Skeletal muscle cell (primary cell): ENCODE data around the gene ANTXR1.

Experiments
- DNase-seq: peaks from one replicate; pipeline ENCODE4 v3.0.0-alpha.2; 2010; ENCODE audit warnings: low read depth
- H3K4me3 ChIP-seq: 2 replicates; pipeline ENCODE4 v1.5.1; 2011; ENCODE audit warnings: low read depth, mild to moderate bottlenecking, control low read depth, low read length, moderate library complexity

Gene ANTXR1

DNA sequence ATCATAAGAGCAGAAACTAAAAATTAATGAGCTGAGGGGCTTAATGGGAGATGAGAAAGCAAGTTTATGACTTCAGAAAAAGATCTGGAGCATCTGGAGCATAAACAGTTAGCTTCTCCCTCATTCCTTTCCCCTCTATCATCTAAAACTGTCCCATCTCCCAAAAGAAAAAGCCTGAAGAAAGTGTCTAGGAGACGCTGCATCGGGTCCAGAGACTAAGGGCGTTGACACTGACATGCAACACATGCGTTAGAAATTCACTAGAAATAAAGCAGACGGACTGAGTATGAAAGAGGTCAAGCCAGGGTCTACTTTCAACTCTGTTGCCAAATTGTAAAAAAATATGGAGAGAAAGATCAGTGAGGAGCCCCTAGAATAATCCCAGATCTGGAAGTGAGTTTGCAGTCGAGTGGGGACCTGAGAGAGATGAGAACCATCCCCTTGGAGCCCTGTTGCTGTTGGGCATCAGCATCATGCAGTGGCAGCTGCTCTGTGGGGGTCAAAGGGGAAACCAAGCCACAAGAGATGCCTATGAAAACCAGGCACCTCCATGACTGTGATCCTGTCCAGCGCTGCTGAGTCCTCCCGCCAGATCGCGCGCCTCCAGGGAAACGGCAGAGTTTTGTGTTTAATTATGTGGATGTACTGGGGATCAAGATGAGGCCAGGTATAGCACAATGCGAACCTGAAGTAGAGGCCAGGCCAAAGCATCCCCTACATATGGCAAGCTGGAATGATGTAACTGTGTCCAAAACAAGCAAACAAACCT lies 13.9 kb downstream of the ANTXR1 start:
- no peak overlapping the region for H3K4me3 ChIP-seq
- DNase-seq, result no peak

DNA sequence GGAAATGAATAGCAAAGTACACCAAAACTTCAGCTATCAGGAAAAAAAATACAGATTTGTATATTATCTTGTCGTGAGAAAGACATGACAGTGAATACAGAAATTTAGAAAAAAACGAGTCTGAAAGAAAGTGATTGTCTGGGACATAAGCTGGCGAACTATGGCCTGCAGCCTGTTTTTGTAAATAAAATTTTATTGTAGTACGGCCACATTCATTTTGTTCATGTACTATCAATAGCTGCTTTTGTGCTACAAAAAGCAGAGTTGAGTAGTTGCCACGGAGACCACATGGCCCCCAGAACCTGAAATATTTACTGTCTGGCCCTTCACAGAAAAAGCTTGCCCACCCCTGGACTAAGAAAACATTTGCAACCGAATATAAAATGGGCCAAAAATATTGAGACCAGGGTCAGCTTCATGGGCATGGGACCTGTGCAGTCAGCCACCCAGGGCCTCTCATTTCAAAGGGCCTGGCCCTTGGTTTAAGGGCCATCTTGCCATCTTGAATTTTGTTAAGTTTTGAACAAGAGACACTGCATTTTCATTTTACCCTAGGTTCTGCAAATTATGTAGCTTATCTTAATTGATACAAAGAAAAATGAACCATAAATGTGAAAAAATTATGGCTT lies 17.9 kb downstream of the ANTXR1 start:
- DNase-seq, result no peak

DNA sequence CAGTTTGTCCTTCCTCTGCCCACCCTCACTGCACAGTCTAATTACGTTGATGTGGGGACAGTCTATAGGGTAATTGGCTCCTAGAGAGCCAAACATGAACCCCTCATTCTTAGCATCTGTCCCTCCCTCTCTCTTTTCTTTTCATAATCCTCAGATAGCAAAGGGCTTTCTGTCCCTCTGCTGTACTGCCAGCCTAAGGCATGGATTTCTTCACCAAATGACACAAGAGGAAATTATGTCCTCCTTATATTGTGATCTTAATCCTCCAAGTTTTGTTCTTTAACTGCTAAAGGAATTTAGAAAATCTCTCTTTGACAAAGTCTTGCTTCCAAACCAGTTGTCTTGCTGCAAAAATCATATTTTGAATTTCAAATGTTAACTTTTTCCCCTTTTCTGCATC lies 18.5 kb downstream of the ANTXR1 start:
- no peak for DNase-seq

More for the DNA sequence above, 17.9 kb downstream of the ANTXR1 start:
- H3K4me3 ChIP-seq, result no peak overlapping the region

DNA sequence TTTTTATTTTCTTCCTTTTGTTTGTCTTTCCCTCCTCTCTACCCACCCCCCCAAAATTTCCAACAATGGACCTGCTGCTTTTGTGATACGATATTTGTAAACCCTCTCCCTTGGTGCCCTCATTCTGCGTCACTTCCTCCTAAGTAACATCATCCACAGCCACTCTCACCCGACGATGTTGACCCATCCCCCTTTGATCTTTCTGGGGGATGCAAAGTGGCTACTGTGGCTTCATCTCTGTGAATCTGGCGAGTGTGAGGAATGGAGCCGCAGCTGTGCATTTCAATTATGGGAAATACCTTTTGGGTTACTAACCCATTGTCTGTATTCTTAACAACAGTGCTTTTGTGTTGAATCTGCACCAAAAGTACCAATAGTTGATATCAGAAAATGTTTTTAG lies 19.4 kb downstream of the ANTXR1 start:
- no peak for DNase-seq
- H3K4me3 ChIP-seq, result no peak overlapping the region

More for the DNA sequence above, 18.5 kb downstream of the ANTXR1 start:
- H3K4me3 ChIP-seq, result no peak overlapping the region

DNA sequence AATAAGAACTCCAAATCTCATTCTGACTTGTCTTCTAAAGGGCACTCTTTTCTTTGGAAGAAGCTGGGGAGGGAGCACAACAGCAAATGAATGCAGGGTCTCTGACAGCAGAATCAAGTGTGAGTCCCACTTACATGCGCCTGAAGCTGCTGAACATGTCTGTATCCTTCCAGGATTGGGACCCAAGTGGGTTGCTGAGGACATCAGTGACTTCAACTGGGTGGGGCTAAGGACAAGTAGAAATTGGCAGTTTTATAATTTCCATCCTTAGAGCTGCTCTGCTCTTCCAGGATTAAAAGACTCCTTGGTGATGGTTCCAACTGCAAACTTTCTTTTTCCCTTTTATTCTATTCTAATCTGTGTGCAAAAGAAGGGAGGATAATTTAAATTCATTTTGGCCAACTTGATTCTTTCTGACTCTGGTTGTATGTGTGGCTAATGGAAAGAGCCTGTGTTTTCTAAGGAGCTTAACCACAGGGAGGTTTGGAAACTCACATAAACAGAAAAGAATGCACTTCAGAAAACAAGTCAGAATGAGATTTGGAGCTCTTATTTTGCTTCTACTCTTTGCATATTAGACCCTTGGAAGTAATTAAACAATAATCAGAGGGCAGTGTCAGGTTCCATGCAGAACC lies 20.6 kb downstream of the ANTXR1 start:
- DNase-seq, result no peak
- no peak overlapping the region for H3K4me3 ChIP-seq

DNA sequence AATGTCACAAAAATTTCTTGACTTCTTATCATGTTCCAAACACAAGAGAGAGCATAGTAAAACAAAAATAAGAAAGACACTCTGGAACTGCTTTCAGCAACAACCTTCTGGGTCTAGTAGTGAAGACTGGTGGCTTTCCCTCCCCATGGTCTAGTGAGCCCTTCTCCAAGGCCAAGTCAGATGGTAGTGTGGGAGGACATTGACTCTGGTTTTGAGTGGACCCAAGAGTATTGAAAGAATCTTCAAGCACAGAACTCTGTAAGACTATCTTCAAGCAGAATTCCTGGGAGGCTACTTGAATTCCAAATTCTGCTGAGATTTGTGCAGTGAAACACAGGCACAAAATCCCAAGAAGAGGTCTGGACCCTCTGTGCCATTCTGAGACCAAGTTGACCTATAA lies 21.1 kb downstream of the ANTXR1 start:
- DNase-seq, result no peak

DNA sequence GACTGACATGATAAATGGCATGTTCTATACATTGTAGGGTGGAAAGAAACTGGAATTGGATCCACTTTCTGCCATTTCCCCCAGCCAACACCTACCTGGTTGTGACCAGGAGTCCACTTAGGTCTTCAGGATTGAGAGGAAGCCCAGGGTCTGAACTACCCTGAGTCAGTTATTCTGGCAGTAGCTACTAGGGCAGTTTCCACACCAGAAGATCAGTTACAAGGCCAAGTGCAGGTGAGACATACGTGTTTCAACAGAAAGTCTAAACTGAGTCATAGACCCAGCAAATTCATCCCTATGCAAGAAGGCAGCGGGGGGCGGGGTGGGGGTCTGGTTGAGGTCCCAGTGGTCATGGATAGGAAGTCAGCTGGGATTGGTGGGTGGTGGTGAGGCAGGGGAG lies 21.9 kb downstream of the ANTXR1 start:
- DNase-seq, result no peak
- H3K4me3 ChIP-seq, result no peak overlapping the region

More for the DNA sequence above, 21.1 kb downstream of the ANTXR1 start:
- no peak overlapping the region for H3K4me3 ChIP-seq

- DNase-seq, result no peak
- H3K4me3 ChIP-seq, result no peak overlapping the region
Measured at GRCh38 chr2:69036926-69037325, 23.9 kb downstream of the ANTXR1 start.

GRCh38 chr2:69041214-69041613 lies 28.2 kb downstream of the ANTXR1 start:
- H3K4me3 ChIP-seq, result no peak overlapping the region
- no peak for DNase-seq

DNA sequence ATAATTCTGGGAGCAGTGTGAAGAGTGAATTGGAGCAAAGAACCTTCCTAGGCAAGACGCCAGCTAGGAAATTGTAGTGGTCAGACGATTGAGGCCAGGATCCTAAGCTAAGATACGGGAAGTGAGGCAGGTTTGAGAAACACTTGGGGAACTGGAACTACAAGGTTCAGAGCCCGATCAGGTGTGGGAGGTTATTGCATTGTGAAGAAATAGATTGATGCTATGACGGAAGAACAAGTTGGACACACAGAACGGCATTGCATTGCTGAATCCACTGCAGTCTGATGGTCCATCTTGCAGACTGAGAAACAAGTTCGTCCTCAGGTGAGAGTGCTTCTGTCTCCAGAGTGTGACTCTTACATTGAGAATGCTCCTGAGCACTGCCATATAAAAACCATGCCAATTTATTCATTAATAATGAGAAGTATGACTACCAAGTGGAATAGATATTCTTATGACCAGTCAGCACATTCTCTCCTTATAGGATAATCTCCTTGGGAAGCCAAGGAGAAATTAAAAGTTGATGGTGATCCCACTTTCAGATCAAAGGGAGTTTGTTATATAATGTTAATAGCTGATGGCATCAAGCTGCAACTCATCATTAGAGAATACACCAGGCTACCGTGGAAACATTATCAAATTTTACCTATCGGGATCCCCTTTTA lies 30.9 kb downstream of the ANTXR1 start:
- no peak overlapping the region for H3K4me3 ChIP-seq
- no peak for DNase-seq

- H3K4me3 ChIP-seq, result no peak overlapping the region
- peak; percentile 85 for DNase-seq
Measured at GRCh38 chr2:69046221-69046662, 33.3 kb downstream of the ANTXR1 start.

- no peak overlapping the region for H3K4me3 ChIP-seq
- DNase-seq, result no peak
Measured at GRCh38 chr2:69047625-69048145, 34.7 kb downstream of the ANTXR1 start.

DNA sequence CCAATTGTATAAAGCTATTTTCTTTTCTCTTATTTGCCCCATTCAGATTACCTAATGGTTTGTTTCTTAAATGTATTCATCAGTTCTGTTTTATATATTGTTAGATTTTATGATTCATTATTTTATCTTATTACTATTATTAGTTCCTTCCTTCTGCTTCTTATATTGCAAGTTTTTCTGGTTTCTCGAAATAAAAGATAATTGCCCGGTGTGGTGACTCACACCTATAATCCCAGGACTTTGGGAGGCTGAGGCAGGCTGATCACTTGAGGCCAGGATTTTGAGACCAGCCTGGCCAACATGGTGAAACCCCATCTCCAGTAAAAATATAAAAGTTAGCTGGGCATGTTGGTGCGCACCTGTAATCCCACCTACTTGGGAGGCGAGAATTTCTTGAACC lies 37.8 kb downstream of the ANTXR1 start:
- DNase-seq, result no peak
- no peak overlapping the region for H3K4me3 ChIP-seq

GRCh38 chr2:69053416-69053965 lies 40.5 kb downstream of the ANTXR1 start:
- DNase-seq, result no peak
- no peak overlapping the region for H3K4me3 ChIP-seq

DNA sequence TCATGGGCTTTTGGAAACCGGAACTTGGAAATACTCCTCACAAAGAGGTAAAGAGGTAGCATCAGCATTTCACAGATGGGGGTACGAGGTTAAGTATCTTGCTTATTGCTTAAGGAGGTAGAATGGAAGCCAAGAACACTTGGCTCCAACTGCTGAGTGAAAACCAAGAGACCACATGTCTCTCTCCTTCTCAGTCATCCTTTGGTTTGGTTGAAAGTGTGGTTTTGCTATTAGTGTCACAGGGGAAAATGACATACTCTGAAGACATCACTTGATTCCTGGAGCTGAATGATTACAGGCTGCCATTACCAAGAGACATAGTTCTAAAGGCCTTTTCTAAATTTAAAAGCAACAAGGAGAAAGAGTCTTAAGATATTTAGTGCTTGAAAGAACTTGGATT lies 41.5 kb downstream of the ANTXR1 start:
- no peak overlapping the region for H3K4me3 ChIP-seq
- DNase-seq, result peak; percentile 33

DNA sequence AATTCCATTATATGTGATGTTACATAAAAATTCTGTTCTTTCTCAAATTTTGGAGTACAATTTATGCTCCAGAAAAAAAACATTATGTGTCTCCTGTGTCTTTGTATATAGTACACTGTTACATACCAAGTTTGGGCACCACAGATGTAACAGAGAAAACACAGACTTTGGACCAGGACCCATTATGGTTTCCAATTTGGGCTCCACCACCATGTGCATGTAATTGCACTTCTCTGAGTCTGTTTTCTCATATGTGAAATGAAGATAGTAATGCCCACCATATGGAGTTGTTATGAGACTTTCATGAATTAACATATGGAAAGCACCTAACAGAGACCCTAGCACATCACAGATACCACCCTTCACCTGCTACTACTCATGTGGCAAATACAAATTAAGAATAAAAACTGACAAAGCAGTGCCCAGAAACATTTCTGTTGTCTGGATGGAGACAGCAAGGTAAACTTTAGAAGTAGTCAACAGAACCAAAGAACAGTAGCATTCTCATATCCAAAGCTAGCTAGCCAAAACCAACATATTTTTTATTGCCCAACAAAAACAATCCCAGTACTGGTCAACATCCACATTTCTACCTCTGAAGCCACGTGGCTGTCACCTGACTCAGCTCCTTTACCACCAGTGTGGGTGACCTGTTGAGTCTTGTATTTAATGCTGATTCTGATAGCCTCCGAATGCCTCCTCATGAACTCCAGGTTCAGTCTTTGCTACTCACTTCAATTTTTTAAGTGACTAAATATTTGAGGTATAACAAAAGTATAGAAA lies 42.9 kb downstream of the ANTXR1 start:
- H3K4me3 ChIP-seq, result no peak overlapping the region
- no peak for DNase-seq

GRCh38 chr2:69057660-69058059 lies 44.7 kb downstream of the ANTXR1 start:
- no peak overlapping the region for H3K4me3 ChIP-seq
- no peak for DNase-seq

DNA sequence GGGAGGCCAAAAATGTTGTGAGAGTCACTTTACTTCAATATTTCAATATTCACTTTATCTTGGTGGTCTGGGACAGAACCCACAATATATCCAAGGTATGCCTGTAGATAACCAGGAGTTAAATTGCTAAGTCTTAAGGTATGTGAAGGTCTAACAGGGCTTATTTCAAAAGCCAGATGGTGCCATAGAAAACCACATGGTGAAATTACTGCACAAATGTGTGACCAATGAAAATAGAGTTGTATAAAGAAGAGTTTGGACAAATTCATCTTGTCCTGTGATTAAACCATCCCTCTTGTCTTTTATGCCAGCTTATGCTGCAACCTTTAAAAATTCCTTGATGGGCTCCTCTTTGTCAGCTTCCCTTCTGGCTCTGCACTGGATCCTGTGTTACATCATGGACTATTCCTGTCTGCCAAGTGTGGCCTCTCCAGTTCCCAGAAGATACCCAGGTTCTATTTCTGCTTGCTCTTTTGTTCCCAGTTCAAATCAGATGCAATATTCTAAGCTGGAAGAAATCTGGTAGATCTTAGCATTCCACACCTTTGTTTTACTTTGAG lies 46.8 kb downstream of the ANTXR1 start:
- no peak for DNase-seq
- no peak overlapping the region for H3K4me3 ChIP-seq
